KMS-11 (cell line): ENCODE results near the gene LEMD2.
"Not testable (repeated sequence)": the region's sequence is repeated elsewhere in the genome, so short reads cannot be mapped to it uniquely, and the experiment has no call there.

Source experiments
- H2AFZ ChIP-seq: fragments of 200-600 bp; sonication (generic); 2 replicates; pipeline ENCODE4 v1.6.1; 2016; ENCODE audit warnings: antibody characterized with exemption, mixed run types, low read depth
- H3K27ac ChIP-seq: fragments of 200-600 bp; sonication (generic); 2 replicates; pipeline ENCODE4 v1.6.1; 2016; ENCODE audit warnings: mild to moderate bottlenecking, mixed run types
- H3K27me3 ChIP-seq: fragments of 200-600 bp; sonication (generic); 2 replicates; pipeline ENCODE4 v1.6.1; 2017; ENCODE audit warnings: mild to moderate bottlenecking, low read depth, mixed run types, moderate library complexity; ENCODE audit not compliant: insufficient read depth
- H3K36me3 ChIP-seq: fragments of 200-600 bp; sonication (generic); 2 replicates; pipeline ENCODE4 v1.6.1; 2017; ENCODE audit warnings: mild to moderate bottlenecking, mixed run types; ENCODE audit not compliant: insufficient read depth
- H3K4me1 ChIP-seq: fragments of 200-600 bp; sonication (generic); 2 replicates; pipeline ENCODE4 v1.6.1; 2016; ENCODE audit warnings: mild to moderate bottlenecking, low read depth, mixed run types; ENCODE audit not compliant: poor library complexity, severe bottlenecking
- H3K4me2 ChIP-seq: fragments of 200-600 bp; sonication (generic); 2 replicates; pipeline ENCODE4 v1.7.0; 2016; ENCODE audit warnings: mild to moderate bottlenecking, mixed run types
- H3K4me3 ChIP-seq: fragments of 200-600 bp; sonication (generic); IDR thresholded peaks from 2 replicates; pipeline ENCODE4 v1.6.1; 2017; ENCODE audit warnings: low read depth, low read length, mixed read lengths; ENCODE audit not compliant: insufficient read depth
- H3K79me2 ChIP-seq: fragments of 200-600 bp; sonication (generic); 2 replicates; pipeline ENCODE4 v1.6.1; 2016; ENCODE audit warnings: low read depth, mixed run types; ENCODE audit not compliant: insufficient read depth
- H3K9ac ChIP-seq: fragments of 200-600 bp; sonication (generic); 2 replicates; pipeline ENCODE4 v1.6.1; 2016; ENCODE audit warnings: mild to moderate bottlenecking, mixed run types
- H4K20me1 ChIP-seq: fragments of 200-600 bp; sonication (generic); 2 replicates; pipeline ENCODE4 v1.6.1; 2016; ENCODE audit warnings: mild to moderate bottlenecking, mixed run types; ENCODE audit not compliant: insufficient read depth
- CTCF ChIP-seq: fragments of 200-600 bp; sonication (generic); conservative IDR thresholded peaks from 2 replicates; pipeline ENCODE4 v1.6.1; 2017; ENCODE audit warnings: low read depth, mild to moderate bottlenecking, antibody characterized with exemption, low read length, moderate library complexity, mixed read lengths

Gene LEMD2

GRCh38 chr6:33834401-33835392 is 45.8 kb upstream of the LEMD2 start:
- no peak overlapping the region for H3K27ac ChIP-seq

GRCh38 chr6:33833599-33833998 is 44.7 kb upstream of the LEMD2 start:
- H4K20me1 ChIP-seq, result no peaks in the 10 kb centered on the region
- H3K4me1 ChIP-seq, result no peaks in the 10 kb centered on the region
- H2AFZ ChIP-seq, result no peak overlapping the region
- no peak overlapping the region for H3K9ac ChIP-seq
- H3K4me2 ChIP-seq, result no peak overlapping the region
- no peak overlapping the region for H3K4me3 ChIP-seq
- no peaks in the 10 kb centered on the region for H3K79me2 ChIP-seq
- H3K27ac ChIP-seq, result no peak overlapping the region
- no peak for TF ChIP-seq CTCF
- H3K36me3 ChIP-seq, result no peaks in the 10 kb centered on the region
- peaks cover 69% of the 10 kb centered on the region for H3K27me3 ChIP-seq

More at GRCh38 chr6:33834401-33835392, 45.8 kb upstream of the LEMD2 start:
- Histone ChIP-seq H3K4me3 (no peak overlapping the region), H3K27me3 (peaks cover 63% of the 10 kb centered on the region), H3K4me1 (no peaks in the 10 kb centered on the region), H4K20me1 (no peaks in the 10 kb centered on the region), H3K36me3 (no peaks in the 10 kb centered on the region), H3K9ac (no peak overlapping the region), H3K79me2 (no peaks in the 10 kb centered on the region), H2AFZ (no peak overlapping the region), H3K4me2 (no peak overlapping the region)
- TF ChIP-seq CTCF, result no peak

GRCh38 chr6:33832831-33833230 is 43.9 kb upstream of the LEMD2 start:
- not testable (repeated sequence) for H3K79me2 ChIP-seq, H4K20me1 ChIP-seq, H3K9ac ChIP-seq, H3K4me3 ChIP-seq, H3K36me3 ChIP-seq, H3K4me1 ChIP-seq, H2AFZ ChIP-seq, H3K27ac ChIP-seq, H3K4me2 ChIP-seq
- H3K27me3 ChIP-seq, result peaks cover 69% of the 10 kb centered on the region

- not testable (repeated sequence) for H2AFZ ChIP-seq, H3K4me3 ChIP-seq, H3K36me3 ChIP-seq, H3K79me2 ChIP-seq, H3K9ac ChIP-seq, H3K4me2 ChIP-seq, H4K20me1 ChIP-seq, H3K4me1 ChIP-seq, H3K27ac ChIP-seq
- peaks cover 69% of the 10 kb centered on the region for H3K27me3 ChIP-seq
Measured at GRCh38 chr6:33831725-33832124, 42.8 kb upstream of the LEMD2 start.

- Histone ChIP-seq H3K79me2 (no peaks in the 10 kb centered on the region), H3K4me1 (no peaks in the 10 kb centered on the region), H3K4me3 (no peak overlapping the region), H2AFZ (no peak overlapping the region), H3K4me2 (no peak overlapping the region), H3K27me3 (peaks cover 71% of the 10 kb centered on the region), H3K9ac (no peak overlapping the region), H4K20me1 (no peaks in the 10 kb centered on the region), H3K27ac (no peak overlapping the region), H3K36me3 (no peaks in the 10 kb centered on the region)
- no peak for TF ChIP-seq CTCF
Measured at GRCh38 chr6:33830635-33831240, 41.8 kb upstream of the LEMD2 start.
